ENCODE results near the gene UBIAD1. TPM values are rescaled to one million over a fixed set of nuclear protein-coding genes. Genes with fewer than 3 reads are reported as not detected.

The UBIAD1 gene
- total and polyA plus RNA-seq, 4 donors: 7.5 to 17.9 (median 9.5) TPM

- Histone ChIP-seq H3K9me3 (ENCODE audit: control insufficient read depth in 4 of 4, insufficient read depth in 3 of 4, low read length in 3 of 4) (no peaks in the 10 kb centered on the region), H3K4me1 (ENCODE audit: control insufficient read depth in 5 of 5, insufficient read depth in 5 of 5, low read length in 5 of 5) (no peaks in the 10 kb centered on the region), H3K4me3 (no peak overlapping the region), H3K27ac (ENCODE audit: low read depth in 1 of 2, low read length in 1 of 2) (no peak overlapping the region), H3K9ac (ENCODE audit: insufficient read depth in 1 of 2, low read length in 2 of 2) (no peak overlapping the region), H3K36me3 (ENCODE audit: control insufficient read depth in 4 of 4, insufficient read depth in 4 of 4, low read length in 4 of 4) (peaks cover 25 to 48% (median 40%) of the 10 kb centered on the region in 4 donors), H3K27me3 (ENCODE audit: control insufficient read depth in 3 of 3, insufficient read depth in 3 of 3, low read length in 2 of 3) (no peaks in the 10 kb centered on the region)
- TF ChIP-seq, protein P1, sequence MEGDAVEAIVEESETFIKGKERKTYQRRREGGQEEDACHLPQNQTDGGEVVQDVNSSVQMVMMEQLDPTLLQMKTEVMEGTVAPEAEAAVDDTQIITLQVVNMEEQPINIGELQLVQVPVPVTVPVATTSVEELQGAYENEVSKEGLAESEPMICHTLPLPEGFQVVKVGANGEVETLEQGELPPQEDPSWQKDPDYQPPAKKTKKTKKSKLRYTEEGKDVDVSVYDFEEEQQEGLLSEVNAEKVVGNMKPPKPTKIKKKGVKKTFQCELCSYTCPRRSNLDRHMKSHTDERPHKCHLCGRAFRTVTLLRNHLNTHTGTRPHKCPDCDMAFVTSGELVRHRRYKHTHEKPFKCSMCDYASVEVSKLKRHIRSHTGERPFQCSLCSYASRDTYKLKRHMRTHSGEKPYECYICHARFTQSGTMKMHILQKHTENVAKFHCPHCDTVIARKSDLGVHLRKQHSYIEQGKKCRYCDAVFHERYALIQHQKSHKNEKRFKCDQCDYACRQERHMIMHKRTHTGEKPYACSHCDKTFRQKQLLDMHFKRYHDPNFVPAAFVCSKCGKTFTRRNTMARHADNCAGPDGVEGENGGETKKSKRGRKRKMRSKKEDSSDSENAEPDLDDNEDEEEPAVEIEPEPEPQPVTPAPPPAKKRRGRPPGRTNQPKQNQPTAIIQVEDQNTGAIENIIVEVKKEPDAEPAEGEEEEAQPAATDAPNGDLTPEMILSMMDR (IDR thresholded peaks at IDR 0.05; ENCODE audit: control extremely low read depth, extremely low read depth): no peak
- WGBS, 2 donors: 85% methylated on average over 8 of the region's 8 CpGs
- ATAC-seq (ENCODE audit: insufficient read depth, low FRiP score): no peak
- no peak for DNase-seq
Measured at GRCh38 chr1:11253226-11253625, 19.8 kb upstream of the UBIAD1 start.

GRCh38 chr1:11256299-11256698 is 16.7 kb upstream of the UBIAD1 start:
- no peak for ATAC-seq (ENCODE audit: insufficient read depth, low FRiP score)

GRCh38 chr1:11262171-11263049 is 10.6 kb upstream of the UBIAD1 start, which contains the start of gene MTOR:
TSS of gene MTOR (minus strand) at chr1:11262551. CDS start at chr1:11259409, 3,142 bp downstream.
- H3K9me3 ChIP-seq (ENCODE audit: control insufficient read depth in 4 of 4, insufficient read depth in 3 of 4, low read length in 3 of 4): no peaks in the 10 kb centered on the region
- peak within 1 kb of the TSS; percentile 74 to 89 for H3K27ac ChIP-seq (ENCODE audit: low read depth in 1 of 2, low read length in 1 of 2)
- peak within 1 kb of the TSS; percentile 100 for H3K4me3 ChIP-seq
- peak within 1 kb of the TSS; percentile 48 to 64 for H3K9ac ChIP-seq (ENCODE audit: insufficient read depth in 1 of 2, low read length in 2 of 2)
- no peaks in the 10 kb centered on the region for H3K27me3 ChIP-seq (ENCODE audit: control insufficient read depth in 3 of 3, insufficient read depth in 3 of 3, low read length in 2 of 3)
- DNase-seq (peak; percentile 99 to 100 (median 100)), ATAC-seq (ENCODE audit: insufficient read depth, low FRiP score) (peak; percentile 100)
- peaks cover 0 to 17% (median 9%) of the 10 kb centered on the region in 4 donors for H3K36me3 ChIP-seq (ENCODE audit: control insufficient read depth in 4 of 4, insufficient read depth in 4 of 4, low read length in 4 of 4)
- TF ChIP-seq, protein P1 (IDR thresholded peaks at IDR 0.05; ENCODE audit: control extremely low read depth, extremely low read depth): no peak
- H3K4me1 ChIP-seq (ENCODE audit: control insufficient read depth in 5 of 5, insufficient read depth in 5 of 5, low read length in 5 of 5): peaks cover 0 to 6% (median 2%) of the 10 kb centered on the region in 5 donors
- WGBS, 2 donors: 0 to 1% methylated on average over 54 to 60 of the region's 60 CpGs

More at GRCh38 chr1:11256299-11256698, 16.7 kb upstream of the UBIAD1 start:
- no peaks in the 10 kb centered on the region for H3K27me3 ChIP-seq (ENCODE audit: control insufficient read depth in 3 of 3, insufficient read depth in 3 of 3, low read length in 2 of 3)
- no peak overlapping the region for H3K4me3 ChIP-seq
- no peak overlapping the region for H3K9ac ChIP-seq (ENCODE audit: insufficient read depth in 1 of 2, low read length in 2 of 2)
- H3K4me1 ChIP-seq (ENCODE audit: control insufficient read depth in 5 of 5, insufficient read depth in 5 of 5, low read length in 5 of 5): peaks cover 0 to 2% (median under 1%) of the 10 kb centered on the region in 5 donors
- H3K36me3 ChIP-seq (ENCODE audit: control insufficient read depth in 4 of 4, insufficient read depth in 4 of 4, low read length in 4 of 4): peaks cover 19 to 45% (median 41%) of the 10 kb centered on the region in 4 donors
- 97 to 100% methylated on average over 1 of the region's 1 CpG for WGBS, 2 donors
- TF ChIP-seq, protein P1 (IDR thresholded peaks at IDR 0.05; ENCODE audit: control extremely low read depth, extremely low read depth): no peak
- no peaks in the 10 kb centered on the region for H3K9me3 ChIP-seq (ENCODE audit: control insufficient read depth in 4 of 4, insufficient read depth in 3 of 4, low read length in 3 of 4)
- H3K27ac ChIP-seq (ENCODE audit: low read depth in 1 of 2, low read length in 1 of 2): no peak overlapping the region
- DNase-seq: no peak

Measured in lung (tissue), 12 donors.